HG03159 (cell line): ENCODE results near the gene SLC15A3.
A peak's percentile ranks its signal among the peaks of the same experiment; 100 is the strongest.
"Not testable (repeated sequence)": the region's sequence is repeated elsewhere in the genome, so short reads cannot be mapped to it uniquely, and the experiment has no call there.

Experiments used
- ATAC-seq: cut with Tn5 transposase; IDR thresholded peaks from one replicate; pipeline ENCODE4 v1.9.1; 2021; ENCODE audit warnings: mild to moderate bottlenecking, moderate library complexity; ENCODE audit not compliant: unreplicated experiment

Gene SLC15A3

DNA sequence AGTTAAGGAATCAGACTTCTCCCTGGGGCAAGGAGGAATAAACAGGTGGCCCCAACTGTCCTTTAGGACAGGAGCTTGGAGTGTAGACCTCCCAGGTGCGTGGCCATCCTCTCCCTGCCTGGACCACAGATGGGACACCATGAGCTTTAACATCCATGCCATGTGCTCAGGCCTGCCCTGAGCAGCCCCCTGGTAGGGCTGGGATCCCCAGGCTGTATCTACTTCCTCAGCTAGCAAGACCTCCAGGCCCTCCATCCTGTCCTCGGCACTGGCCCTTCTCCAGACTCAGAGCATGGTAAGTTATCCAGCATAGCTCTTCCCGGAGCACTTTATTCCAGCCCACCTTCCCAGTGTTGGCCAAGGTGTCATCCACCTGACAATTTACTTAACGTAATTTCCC, 25.2 kb upstream of the SLC15A3 start:
- ATAC-seq = no peak

DNA sequence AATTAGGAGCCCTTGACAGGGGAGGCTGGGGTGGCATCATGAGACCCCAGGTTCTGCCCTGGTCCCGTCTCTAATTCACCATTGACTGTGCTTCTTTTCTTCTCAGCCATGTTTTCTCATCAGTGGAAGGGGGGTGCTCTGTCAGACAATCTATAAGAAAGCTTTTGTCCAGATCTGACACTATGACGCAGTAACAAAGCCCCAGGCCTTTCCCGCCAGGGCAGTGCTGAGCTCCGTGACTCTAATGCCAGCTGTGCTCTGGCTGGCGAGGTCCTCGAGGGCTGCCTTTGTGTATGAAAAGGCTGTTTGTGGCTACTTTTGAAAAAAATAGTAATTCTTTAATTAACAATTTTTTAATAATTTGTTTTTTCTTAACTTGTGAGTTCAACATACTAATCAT, 22.8 kb upstream of the SLC15A3 start:
- ATAC-seq = no peak

DNA sequence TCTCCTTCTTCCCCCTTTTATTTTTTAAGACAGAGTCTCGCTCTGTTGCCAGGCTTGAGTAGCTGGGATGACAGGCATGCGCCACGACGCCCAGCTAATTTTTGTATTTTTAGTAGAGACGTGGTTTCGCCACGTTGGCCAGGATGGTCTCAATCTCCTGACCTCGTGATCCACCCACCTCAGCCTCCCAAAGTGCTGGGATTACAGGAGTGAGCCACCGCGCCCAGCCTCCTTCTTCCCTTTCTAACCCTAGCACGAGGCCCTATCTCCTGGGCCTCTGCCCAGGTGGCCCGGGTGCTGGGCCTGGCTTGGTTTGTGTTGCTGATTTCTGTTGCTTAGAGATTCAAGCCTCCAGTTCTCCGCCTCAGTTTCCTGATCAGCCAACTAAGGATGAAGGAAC, 22.3 kb upstream of the SLC15A3 start:
- ATAC-seq = not testable (repeated sequence)

DNA sequence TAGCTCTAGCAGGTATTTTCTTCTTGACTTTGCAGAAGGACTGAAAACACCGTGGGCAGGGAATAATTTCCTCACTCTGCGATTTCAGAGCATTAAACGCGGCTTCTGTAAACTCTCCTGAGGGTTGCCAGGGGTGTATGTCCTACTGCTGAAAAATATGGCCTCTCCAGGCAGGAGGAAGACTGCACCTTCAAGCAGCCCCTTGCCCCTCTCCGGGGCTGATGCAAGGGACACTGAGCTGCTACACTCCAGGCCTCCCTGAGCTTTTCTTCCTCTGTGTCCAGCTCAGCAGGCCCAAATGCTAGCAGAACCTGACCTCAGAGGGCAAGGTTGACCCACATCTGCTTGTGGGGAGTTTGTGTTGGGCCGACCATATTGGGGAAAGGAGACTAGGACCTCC, 21.7 kb upstream of the SLC15A3 start:
- no peak for ATAC-seq

DNA sequence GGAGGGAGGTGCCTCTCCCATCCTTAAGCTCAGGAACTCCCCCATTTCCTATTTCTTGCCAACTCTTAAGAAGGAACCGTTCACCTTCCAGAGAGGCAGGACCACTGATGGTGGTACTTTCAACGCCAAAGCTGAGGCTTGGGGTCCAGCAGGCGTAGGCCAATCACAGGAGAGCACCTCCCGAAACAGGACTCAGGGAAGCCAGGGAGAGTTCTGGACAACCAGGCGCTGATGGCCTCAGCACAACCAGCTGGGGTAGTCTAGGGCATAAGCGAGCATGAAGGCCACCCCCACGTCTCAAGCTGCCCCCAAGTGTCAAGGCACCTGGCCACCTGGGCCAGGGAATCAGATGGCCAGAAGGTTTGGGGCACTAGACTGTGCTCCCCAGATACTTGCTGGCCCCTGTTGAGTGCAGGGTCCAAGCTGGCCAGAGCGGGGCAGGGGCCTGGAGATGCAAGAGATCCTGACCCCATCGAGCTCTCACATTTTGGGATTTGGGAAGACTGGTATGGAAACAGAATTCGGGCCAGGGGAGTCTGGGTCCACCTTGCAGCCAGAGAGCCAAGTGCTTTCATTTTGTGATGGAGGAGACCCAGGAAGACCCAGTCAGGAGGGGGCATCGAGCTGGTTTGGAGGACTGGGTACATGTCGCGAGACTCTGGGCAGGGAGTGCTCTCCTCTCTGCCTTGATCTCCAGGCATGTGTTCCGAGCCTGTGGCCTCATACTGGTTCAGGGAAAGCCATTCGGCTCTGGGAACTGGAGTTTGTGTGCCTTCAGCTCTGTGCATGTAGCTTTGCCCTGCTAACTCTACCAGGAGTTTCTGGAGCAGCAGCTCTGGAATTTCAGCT, 20.4 kb upstream of the SLC15A3 start:
- no peak for ATAC-seq

DNA sequence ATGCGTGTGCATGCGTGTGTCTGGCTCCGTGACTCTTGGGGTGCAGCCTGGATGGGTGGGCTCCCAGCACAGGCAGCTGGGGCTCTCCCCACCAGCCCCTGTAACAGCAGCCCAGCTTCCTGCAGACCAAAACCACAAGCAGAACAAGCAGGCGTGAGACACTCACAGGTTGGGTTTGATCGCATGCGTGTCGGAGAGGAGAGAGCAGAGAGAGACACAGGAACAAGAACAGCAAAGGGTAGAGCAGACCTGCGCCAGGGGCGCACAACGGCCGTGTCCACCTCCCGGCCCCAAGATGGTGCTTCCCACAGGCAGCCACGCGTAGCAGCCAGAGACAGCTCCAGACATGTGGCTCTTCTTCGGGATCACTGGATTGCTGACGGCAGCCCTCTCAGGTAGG, 19.5 kb upstream of the SLC15A3 start, which contains the start of gene CD6:
Gene CD6, plus strand, starts transcription at position 161 of the 400 bp plus-strand sequence. Its CDS starts 186 bp downstream, at position 347.
- ATAC-seq = no peak

DNA sequence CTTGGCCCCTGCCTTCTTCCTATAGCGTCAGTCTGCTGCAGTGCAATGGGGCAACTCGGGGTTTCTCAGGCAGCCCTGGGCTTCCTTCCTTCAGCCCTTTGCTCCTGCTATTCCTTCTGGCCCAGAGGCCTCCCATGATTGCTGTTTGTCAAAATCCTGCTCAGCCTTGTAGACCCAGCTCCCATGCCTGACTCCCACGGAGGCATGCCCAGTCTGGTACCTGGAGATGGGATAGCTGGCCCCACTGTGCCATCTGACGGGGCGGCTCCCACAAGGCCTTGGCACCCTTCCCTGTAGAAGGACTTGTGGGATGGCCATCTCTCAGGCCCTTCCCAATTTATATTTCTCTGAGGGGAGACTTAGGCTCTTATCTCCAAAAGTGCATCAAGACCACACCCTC, 18.9 kb upstream of the SLC15A3 start:
- ATAC-seq = no peak

DNA sequence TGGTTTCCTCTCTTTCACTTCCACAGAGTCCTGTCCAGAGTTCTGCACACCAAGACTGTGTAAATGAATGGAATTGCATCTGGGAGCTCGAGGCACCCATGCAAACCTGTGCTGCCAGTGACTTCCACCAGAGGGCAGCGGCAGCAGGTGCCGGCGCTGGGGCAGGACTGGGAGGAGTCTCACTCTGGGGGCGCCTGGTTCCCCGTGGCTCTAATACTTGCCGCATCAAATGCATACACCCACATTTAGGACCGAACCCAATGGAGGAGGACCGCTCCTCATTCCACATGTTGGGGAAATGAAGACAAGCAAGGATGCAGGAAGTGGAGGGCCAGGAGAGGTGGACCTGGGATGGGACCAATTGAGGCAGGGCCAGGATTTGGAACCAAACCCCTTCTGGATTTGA, 18.4 kb upstream of the SLC15A3 start:
- ATAC-seq = no peak

DNA sequence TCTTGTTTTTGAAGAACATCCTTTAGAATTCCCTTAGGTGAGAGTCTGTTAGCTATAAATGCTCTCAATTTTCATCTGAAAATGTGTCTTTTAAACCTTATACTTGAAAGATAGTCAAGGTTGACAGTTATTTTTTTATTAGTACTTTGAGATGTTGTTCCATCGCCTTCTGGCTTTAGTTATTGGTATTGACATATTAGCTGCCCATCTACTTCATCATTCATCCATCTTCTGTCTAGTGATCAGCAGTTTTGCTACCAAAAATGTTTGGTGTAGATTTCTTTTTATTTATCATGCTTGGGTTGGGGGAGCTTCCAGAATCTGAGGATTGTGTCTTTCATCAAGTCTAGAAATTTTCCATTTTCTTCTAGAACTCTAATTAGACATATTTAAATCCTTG, 16.2 kb upstream of the SLC15A3 start:
- ATAC-seq = no peak

DNA sequence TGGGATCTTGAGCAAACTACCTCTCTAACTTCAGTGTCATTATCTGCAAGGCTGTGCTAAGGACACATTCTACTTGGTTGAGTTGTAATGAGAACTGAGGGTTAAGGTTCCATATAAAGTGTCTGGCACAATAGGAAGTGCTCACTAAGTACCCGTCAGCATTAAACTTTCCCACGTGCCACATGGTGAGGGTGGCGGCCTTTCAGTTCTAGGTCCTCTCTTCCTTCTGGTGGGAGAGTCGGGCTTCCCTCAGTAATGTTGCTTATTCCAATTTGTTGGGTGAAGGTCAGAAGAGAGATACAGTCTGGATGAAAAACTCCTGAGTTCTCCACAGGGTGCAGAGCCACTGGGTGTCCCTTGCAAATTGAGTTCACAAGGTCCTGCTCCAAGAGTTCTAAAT, 14.9 kb upstream of the SLC15A3 start:
- no peak for ATAC-seq

DNA sequence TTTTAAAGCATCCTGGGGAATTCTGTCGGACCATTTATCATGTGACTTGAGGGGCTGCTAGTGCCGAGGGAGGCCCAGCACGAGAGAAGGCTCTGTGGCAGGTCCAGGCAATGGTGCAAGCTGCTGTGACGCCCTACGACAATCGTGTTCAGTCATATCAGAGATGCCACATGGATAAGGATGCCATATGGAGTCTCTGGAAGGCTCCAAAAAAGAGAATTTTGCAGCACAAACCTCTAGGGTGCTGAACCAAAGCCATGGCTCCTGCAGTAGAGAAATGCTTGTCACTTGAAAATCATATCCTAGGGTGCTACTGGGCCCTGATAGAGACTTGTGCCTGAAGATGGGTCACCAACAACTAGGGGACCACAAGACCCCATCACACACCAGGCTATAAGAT, 12.8 kb upstream of the SLC15A3 start:
- no peak for ATAC-seq

DNA sequence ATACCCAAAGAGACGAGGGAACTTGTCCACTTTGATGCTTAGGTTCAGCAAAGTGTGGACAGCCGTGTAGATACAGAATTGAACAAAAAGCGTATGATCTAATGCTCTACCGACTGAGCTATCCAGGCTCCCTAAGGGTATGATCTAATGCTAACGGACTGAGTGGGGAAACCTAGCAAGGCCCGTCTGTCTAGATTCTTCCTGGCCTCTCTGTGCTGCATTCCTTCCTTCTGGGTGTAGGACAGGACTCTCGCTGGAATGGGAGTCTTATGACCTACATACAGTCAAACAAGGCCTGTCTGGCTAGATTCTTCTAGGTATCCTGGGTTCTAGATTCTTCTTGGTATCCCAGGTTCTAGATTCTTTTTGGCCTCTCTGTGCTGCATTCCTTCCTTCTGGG, 8.4 kb upstream of the SLC15A3 start:
- ATAC-seq = no peak

DNA sequence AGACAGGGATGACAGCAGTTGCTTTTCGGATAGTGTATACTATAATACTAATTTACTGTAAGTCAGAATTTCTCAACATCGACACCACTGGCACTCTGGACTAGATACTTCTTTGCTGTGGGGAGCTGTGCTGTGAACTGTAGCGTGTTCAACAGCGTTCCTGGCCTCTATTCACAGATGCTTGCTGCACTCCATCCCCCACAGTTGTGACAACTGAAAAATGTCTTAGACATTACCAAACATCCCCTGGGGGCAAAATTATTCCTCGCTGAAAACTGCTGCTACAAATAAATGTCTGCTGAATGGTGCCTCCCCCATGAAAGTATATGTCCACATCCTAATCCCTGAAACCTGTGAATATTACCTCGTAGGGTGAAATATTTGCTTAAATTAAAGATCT, 7.5 kb upstream of the SLC15A3 start:
- ATAC-seq = no peak

DNA sequence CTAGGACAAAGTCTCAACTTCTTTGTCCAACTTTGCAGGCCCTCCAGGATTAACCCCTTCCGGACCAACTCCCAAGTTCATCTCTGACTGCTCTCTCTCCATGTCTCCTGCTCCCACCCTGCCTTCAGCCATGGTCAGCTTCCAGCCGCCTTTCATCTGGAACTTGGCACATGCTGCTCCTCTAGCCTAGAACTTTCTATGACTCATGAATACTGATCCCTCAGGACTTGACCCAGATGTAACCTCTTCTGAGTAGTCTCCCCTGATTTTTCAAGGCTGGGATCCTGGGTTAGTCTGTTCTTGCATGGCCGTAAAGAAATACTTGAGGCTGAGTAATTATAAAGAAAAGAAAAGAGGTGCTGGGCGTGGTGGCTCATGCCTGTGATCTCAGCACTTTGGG, 5.2 kb upstream of the SLC15A3 start:
- ATAC-seq = no peak

DNA sequence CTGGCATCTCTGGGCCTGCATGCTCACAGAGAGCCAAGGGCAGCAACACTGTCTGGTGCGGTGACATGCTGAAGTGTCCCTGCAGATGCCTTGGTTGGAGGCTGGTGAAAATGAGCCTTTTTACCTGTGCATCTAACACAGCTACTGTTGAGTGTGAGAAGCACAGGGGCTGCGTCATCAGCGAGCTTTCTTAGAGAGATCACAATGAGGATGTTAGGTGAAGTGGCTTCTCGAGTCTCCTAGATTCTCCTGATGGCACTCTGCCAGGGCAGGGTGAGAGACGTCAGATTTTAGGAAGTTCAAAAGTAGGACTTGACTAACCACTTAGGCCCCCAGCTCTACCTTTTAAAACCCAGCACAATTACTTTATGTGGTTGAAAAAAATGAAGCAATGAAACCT, 3.6 kb upstream of the SLC15A3 start:
- ATAC-seq = no peak

DNA sequence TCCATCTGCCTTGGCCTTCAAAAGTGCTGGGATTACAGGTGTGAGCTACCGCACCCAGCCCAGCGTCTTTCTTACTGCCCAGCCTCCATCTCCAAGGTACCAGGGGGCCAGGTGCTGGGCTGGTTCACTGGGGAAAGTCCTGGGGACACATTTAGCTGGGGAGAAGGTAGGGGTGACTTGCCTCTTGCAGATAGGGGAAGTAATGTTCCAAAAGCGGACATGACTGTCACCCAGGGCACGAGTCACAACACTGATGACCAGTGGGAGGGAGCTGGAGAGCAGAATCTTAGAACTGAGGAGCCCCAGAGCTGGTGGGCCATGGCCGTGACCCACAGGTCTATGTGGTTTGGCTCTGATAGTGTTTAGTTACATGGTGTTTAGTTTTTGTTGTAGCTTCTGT, 2.4 kb upstream of the SLC15A3 start:
- peak; percentile 26 for ATAC-seq

DNA sequence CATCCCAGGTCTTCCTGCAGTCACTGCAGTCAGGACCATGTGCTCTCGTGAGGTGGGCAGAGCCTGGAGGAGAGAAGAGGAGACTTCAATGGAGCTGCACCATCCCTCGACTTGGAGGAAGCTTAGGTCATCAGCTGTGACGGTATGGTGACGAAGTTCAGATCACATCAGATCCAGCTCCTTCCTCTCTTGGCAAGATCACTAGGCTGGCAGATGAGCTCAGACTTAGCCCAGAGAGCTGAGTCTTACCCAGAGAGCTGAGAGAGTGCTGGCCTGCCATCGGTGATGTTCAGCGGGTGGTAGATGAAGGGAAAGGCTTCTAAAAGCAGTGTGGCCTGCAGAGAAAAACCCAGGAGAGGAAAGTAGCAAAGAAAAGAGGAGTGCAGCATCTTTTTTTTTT, 1.8 kb upstream of the SLC15A3 start:
- ATAC-seq = no peak

DNA sequence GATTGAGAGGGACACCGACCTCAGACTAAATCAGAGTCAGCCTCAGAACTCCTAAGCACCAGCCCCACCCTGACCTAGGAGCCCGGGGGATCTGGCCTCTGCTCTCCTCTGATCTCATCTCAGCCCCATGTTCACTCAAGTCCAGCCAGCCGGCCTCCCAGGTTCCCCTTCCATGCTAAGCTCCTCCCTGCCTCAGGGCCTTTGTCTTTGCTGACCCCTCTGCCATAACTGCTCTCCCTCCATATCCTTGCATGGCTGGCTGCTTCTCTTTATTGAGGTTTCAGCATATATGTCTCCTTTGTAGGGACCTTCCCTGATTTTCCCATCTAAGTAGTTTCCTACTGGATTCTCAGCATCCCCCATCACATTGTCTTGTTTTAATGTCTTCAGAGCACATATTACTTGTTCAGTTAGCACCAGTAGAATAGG, 780 bp upstream of the SLC15A3 start:
- no peak for ATAC-seq

DNA sequence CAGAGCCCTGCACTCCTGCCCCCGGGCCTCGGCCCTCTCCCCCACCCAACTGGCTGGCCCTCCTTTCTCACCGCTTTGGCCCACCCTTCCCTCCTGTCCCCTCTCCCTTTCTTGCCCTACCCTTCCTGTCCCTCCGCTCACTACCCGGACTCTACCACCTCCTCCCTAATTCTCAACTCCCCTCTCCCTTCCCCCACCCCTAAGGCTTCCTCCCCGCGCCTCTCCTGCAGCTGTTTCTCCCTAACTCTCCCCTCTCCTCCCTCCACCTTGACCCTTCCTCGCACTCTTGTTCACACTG, 421 bp downstream of the SLC15A3 start:
- ATAC-seq = no peak

DNA sequence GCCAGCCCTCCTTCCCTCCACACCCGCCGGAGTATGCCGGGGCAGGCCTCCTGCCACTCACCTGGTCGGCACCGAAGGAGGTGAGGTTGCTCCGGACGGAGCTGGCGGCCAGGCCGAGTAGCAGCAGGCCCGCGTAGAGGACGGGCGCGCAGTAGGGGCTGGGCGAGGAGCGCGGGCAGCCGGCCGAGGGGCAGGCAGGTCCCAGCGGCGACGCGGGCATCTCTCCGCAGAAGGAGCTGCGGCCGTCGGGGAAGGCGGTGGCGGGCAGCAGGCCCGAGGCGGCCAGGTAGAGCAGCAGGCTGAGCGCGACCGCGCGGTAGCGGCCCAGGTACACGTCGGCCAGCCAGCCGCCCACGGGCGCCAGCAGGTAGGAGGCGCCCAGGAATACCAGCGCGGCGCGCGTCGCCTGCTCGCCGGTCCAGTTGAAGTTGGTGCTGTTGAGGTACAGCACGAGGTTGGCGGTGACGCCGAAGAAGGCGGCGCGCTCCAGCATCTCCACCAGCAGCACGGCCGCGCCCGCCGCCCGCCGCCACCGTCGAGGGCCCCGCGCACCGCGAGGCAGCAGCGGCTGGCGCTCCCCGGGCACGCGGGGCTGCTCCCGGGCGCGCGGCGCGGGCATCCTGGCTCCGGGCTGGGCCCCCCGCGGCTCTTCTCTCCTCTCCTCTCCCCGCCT, 907 bp downstream of the SLC15A3 start:
- no peak for ATAC-seq

DNA sequence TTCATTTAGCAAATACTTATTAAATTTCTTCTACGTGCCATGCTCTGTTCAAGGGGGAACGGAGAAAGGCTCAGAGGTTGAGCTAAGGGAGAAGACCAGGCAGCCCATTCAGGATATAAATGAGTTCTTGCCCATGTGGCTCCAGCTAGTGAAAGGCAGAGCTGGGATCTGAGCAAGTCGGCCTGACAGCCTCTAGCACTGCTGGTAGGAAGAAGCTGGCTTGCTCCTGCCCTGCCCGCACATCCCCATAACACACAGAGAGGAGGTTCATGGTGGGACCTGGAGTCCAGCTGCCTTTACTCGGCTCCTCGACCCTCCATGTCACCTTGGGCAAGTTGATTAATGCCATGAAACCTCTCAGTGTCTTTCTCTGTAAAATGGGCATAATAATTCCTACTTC, 2.0 kb downstream of the SLC15A3 start:
- no peak for ATAC-seq

DNA sequence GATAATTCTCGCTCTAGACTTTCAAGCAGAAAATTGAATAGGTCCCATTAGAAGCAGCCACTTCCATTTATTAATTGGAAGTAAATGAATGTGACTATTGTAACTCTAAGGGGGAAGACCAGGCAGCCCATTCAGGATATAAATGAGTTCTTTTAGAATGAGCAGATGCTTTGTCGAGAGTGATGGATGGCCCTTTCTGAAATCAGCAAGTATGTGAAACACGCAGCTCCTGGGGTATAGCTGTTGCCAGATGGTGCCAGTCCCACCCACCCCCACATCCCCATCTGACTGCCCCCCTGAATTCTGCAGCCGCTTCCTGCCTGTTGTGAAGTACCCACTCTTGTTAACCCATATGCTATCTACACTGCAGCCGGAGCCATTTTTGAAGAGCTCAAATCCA, 3.7 kb downstream of the SLC15A3 start:
- ATAC-seq = no peak

DNA sequence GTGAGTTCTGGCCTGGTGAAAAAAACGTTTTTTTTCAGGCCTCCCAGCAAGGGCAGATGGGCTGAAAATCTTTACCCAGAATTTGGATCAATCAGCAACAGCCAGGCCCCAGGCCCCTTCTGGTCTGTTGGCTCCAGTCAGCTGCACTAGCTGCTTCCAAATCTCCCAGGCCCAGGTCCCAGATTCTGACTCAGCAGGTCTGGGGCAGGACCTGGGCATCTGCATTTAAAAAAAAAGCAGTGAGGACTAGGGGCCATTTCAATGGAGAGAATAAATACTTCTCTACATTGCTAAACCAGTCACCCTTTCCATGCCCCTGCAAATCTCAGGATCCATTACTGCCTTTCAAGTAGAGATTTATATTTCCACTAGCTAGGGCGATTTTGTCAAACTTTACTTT, 4.3 kb downstream of the SLC15A3 start:
- ATAC-seq = no peak
